ENCODE results near the gene MYO1B.

Gene MYO1B

DNA sequence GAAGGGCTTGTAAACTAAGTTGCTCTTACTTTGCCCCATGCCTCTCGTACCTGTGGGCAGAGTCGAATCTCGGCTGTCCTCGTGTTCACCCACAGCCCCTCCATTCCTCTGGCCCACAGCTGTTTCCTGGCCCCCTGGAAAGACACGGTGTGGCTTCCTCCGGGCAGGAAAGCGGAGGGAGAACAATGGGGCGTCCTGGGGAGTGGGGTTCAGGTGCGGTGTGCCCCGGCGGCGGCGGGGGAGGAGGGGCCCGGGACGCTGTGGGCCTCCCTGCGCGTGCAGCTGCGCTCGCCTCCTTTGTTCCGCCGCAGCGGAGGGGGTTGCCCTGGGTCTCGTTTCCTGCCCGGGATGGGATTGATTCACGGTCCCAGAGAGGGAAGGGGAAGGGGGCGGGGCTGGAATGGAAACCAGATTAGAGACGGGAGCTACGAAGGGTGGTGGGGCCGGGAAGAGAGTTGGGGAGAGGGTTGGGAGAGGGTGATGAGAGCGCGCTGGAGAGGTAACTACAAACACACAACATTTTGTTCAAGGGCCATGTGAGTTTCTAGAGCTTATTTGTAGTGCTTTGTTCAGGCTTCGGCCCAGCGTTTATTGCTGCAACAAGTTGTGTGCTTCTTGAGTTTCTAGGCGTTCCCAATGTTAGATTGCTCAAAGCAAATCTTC is 796 bp downstream of the MYO1B start:
- peak overlapping the region; percentile 78 for H3K4me3 ChIP-seq (replicated peaks; ENCODE audit: low read depth, low read length)
- no peak for DNase-seq (ENCODE audit: extremely low read depth, low read depth)
- TF ChIP-seq CTCF (IDR thresholded peaks at IDR 0.05; ENCODE audit: low read depth, low read length, missing control alignments): no peak

DNA sequence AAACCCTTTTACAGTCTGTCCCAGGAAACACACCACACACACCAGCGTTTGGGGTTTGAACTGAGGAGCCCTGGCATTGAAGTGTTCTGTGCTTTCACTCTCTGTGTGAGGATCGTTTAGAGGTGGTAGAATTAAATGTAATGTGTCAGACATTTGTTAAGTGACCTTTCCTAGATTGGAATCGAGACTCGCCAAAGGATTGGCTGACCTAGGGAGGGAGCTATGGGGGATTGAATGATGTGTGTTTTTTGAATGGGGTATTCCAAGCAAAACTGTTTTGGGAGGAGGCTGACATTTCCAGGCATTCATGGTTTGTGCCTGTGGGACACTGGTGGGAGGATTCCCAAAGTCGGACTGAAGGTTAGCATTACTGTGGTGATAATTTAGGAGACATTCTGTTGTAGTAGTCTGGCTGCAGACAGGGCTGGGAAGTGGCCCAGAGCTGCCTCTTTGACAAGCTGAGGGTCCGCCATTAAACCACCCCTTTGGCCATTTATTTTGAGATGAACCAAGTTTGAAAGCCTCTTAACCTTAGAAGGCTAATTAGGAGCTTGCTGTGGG is 1.7 kb downstream of the MYO1B start:
- no peak for TF ChIP-seq CTCF (IDR thresholded peaks at IDR 0.05; ENCODE audit: low read depth, low read length, missing control alignments)
- no peak for DNase-seq (ENCODE audit: extremely low read depth, low read depth)
- peak overlapping the region; percentile 78 for H3K4me3 ChIP-seq (replicated peaks; ENCODE audit: low read depth, low read length)

DNA sequence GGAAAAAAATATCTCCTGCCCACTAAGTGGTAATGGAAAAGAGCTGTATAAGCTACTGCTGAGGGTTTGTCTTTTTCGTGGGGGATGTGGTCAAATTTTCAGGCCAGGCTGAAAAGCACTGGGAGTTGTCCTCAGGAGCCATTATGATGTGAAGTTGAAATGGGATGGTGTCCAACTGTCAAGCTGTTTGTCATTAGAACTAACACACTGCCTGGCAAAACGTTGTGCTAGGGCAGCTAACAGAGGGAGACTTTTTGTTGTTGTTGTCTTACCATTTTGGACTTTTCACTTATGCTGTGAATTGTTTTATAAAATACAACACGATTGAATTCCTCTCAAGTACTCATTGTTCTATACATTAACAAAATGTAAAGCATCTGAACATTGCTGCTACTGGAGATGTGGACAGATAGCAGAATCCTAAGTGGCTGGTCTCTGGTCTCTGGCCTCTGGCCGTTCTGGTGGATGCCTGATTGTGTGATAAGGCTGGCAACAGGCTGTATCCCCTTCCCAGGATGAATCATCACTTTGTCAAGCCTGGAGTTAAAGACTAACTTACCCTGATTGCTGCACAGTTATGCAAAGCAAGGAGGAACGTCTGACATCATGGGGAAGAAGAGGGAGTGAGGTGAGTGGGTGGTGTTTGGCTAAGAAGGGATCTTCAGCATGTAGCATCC is 2.3 kb downstream of the MYO1B start:
- peak overlapping the region; percentile 78 for H3K4me3 ChIP-seq (replicated peaks; ENCODE audit: low read depth, low read length)
- peak; percentile 76 for DNase-seq (ENCODE audit: extremely low read depth, low read depth)
- TF ChIP-seq CTCF (IDR thresholded peaks at IDR 0.05; ENCODE audit: low read depth, low read length, missing control alignments): no peak

- DNase-seq (ENCODE audit: extremely low read depth, low read depth): no peak
These were observed 4.1 kb downstream of the MYO1B start for GRCh38 chr2:191249156-191249813.

DNA sequence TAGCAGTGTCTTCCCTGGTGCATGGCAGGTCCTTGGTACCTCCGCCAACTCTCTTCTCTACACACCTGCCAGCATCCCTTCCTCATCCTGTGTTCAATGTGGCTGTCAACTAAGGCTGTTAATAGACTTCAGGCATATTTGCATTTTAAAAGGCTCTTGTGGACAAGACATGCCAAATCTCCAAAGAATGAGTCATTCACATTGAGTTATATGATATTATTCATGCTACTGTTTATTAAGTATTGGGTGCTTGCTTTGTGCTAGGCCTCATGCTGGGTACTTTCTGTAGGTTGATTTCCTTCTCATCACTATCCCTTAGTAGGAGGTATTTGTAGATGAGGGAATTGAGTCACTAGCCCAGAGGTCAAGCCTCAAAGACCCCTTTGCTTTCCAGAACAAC is 5.2 kb downstream of the MYO1B start:
- no peak for DNase-seq (ENCODE audit: extremely low read depth, low read depth)
- TF ChIP-seq CTCF (IDR thresholded peaks at IDR 0.05; ENCODE audit: low read depth, low read length, missing control alignments): no peak
- H3K4me3 ChIP-seq (replicated peaks; ENCODE audit: low read depth, low read length): no peak overlapping the region

More at GRCh38 chr2:191249156-191249813, 4.1 kb downstream of the MYO1B start:
- no peak for TF ChIP-seq CTCF (IDR thresholded peaks at IDR 0.05; ENCODE audit: low read depth, low read length, missing control alignments)
- no peak overlapping the region for H3K4me3 ChIP-seq (replicated peaks; ENCODE audit: low read depth, low read length)

- no peak for TF ChIP-seq CTCF (IDR thresholded peaks at IDR 0.05; ENCODE audit: low read depth, low read length, missing control alignments)
- no peak for DNase-seq (ENCODE audit: extremely low read depth, low read depth)
- no peak overlapping the region for H3K4me3 ChIP-seq (replicated peaks; ENCODE audit: low read depth, low read length)
These were observed 5.8 kb downstream of the MYO1B start for GRCh38 chr2:191250986-191251385.
